GM12872 (cell line): ENCODE measurements around the gene ABCA6.

Experiments
- CTCF ChIP-seq: IDR thresholded peaks from 3 replicates; pipeline ENCODE4 v1.5.1; 2011; ENCODE audit warnings: low read depth, mild to moderate bottlenecking, low read length, moderate library complexity; ENCODE audit not compliant: insufficient read depth

ABCA6 gene

DNA sequence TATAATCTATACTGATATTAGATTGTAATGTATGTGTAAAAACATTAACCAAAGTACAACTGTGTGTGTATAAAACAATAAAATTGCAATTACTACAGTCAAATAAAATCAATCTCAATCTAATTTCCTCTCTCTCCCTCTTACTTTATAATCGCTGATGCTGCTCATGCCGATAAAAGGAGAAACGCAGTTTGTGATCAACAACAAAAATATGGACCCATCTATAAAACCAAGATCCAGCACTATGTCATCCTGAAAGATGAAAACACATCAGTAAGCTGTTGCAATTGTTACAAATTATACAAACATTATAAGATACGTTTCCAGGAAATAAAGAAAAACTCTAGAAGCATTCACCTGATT, 33.5 kb upstream of the ABCA6 start:
- no peak for TF ChIP-seq CTCF

- TF ChIP-seq CTCF: no peak
These were observed 31.4 kb upstream of the ABCA6 start for GRCh38 chr17:69173118-69173517.

DNA sequence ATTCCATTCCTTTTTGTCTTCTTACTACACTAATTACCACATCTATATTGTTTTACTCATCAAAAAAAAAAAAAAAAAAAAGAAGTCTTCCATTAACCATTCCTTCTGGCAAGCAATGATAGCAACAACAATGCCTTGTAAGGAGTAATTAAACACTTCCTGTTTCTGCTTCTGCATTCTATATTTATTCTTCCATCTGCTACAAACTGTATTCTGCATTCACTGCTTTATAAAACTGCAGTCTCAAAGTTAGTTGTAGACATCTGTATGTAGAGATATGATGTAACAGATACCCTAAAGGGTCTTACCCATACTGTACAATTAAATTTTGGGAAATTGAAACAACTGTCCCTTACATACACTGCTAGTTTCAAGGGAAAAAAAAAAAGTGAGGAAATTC, 28.7 kb upstream of the ABCA6 start:
- TF ChIP-seq CTCF: no peak

DNA sequence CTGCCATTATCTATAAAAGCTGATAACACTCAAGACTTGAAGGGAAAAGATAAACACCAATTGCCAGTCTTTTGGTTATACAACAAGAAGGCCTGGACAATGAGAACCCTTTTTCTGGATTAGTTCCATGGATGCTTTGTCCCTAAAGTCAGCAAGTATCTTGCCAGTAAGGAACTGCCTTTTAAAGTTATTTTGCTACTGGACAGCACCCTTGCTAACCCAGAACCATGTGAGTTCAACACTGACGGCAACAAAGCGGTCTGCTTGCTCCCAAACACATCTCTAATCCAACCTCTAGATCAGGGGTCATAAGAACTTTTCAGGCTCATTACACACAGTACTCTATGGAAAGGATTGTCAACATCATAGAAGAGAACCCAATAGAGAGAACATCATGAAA, 25.3 kb upstream of the ABCA6 start:
- TF ChIP-seq CTCF: no peak

GRCh38 chr17:69164206-69164605, 22.5 kb upstream of the ABCA6 start:
- no peak for TF ChIP-seq CTCF

GRCh38 chr17:69159418-69159817, 17.7 kb upstream of the ABCA6 start:
- no peak for TF ChIP-seq CTCF

DNA sequence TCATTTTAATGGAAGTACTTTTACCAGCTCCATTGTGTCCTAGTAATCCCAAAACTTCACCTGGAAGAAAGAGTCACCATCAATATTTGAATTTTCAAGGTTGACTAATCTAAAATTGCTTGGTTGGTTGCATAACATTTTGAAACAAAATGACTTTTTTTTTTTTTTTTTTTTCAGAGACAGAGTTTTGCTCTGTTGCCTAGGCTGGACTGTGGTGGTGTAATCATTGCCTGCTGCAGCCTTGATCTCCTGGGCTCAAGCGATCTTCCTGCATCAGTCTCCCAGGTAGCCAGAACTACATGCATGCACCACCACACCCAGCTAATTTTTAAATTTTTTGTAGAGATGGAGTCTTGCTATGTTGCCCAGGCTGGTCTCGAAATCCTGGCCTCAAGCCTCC, 12.6 kb upstream of the ABCA6 start:
- no peak for TF ChIP-seq CTCF

- no peak for TF ChIP-seq CTCF
These were observed 8.6 kb upstream of the ABCA6 start for GRCh38 chr17:69150333-69150732.
